Ovary (tissue), 9 donors: ENCODE results near the gene QSOX2. TPM values are rescaled to one million over a fixed set of nuclear protein-coding genes. Genes with fewer than 3 reads are reported as not detected.

Experiments
- DNase-seq, 5 donors: peaks; one replicate each; pipeline ENCODE4 v3.0.0-alpha.2; 2019 to 2020
- H3K27ac ChIP-seq, 2 donors: fragments of 200-600 bp; one replicate each; pipeline versions ENCODE4 v1.5.1 to v1.8.0; 2019 to 2022
- H3K27me3 ChIP-seq: fragments of 200-600 bp; one replicate; pipeline ENCODE4 v1.8.0; 2022
- H3K36me3 ChIP-seq: fragments of 200-600 bp; sonication (generic); one replicate; pipeline ENCODE4 v1.5.1; 2019
- H3K4me1 ChIP-seq: one replicate; pipeline ENCODE4 v1.8.1; 2013; ENCODE audit warnings: mild to moderate bottlenecking, moderate library complexity; ENCODE audit not compliant: insufficient read depth
- H3K4me3 ChIP-seq: fragments of 200-600 bp; sonication (generic); one replicate; pipeline ENCODE4 v1.5.1; 2017
- H3K9me3 ChIP-seq, 2 donors: fragments of 200-600 bp in 1 of 2; sonication (generic) in 1 of 2; one replicate each; pipeline versions ENCODE4 v1.5.1 to v1.8.1; 2013 to 2019; ENCODE audit warnings: mild to moderate bottlenecking in 1 of 2, moderate library complexity in 1 of 2
- CTCF ChIP-seq, 3 donors: fragments of 450-650 bp in 2 of 3; fragments of 200-600 bp in 1 of 3; IDR thresholded peaks; one replicate each; pipeline versions ENCODE4 v1.5.1 to v1.8.0; 2016 to 2022; ENCODE audit warnings: antibody characterized with exemption in 3 of 3, mild to moderate bottlenecking in 1 of 3
- EP300 ChIP-seq: sonication (generic); formaldehyde crosslinking; IDR thresholded peaks from one replicate; pipeline ENCODE4 v1.6.1; 2017; ENCODE audit warnings: antibody characterized with exemption
- POLR2A ChIP-seq: fragments of 450-650 bp; IDR thresholded peaks from one replicate; pipeline ENCODE4 v1.6.1; 2017; ENCODE audit warnings: antibody characterized with exemption, mild to moderate bottlenecking, moderate library complexity
- WGBS, 3 donors: extraction: QIAGEN DNeasy Blood & Tissue Kit in 1 of 3; methylation state at CpG; one replicate each; pipeline versions ENCODE4 v1.1.5 to v1.1.7; 2013 to 2017; 5-methylcytosine and 5-hydroxymethylcytosine counted together
- intact Hi-C, 4 donors: fragments of 100-400 bp; cut with DNase I; formaldehyde crosslinking; loops; one replicate each; pipeline versions ENCODE4 v1.11.0 to v1.15.1; 2022 to 2023
- polyA plus RNA-seq, 2 donors: library from polyadenylated mRNA; stranded (reverse); fragments of 200-250 nt in 1 of 2; fragments of 350-450 nt in 1 of 2; fragmentation: Illumina TruSeq in 1 of 2; extraction: RNeasy Lipid Tissue Mini Kit (QIAGEN cat#74804) in 1 of 2; gene quantifications; one replicate each; pipeline ENCODE4 v1.2.3, GENCODE V29; 2013 to 2014
- total RNA-seq, 7 donors: library from RNA; depleted of rRNA in 2 of 7; stranded (reverse); fragments of >200 nt in 2 of 7; fragmentation: NEBNext Ultra II Directional in 3 of 7; extraction: Animal tissue kit (Norgen Biotek cat#: 25700) in 3 of 7; gene quantifications; one replicate each; pipeline versions ENCODE4 v1.1.0 to v1.2.4, GENCODE V29; 2016 to 2023
- donor health status: DM: no; HTN: no; CAD: no; lungs with moderate emphysema.
- donor health status: DM: no; HTN: no; CAD: no.
- donor health status: Bipolar disorder and iron deficiency.
- donor health status: DM: yes; HTN: yes; CAD: no.
- donor health status: DM: no; HTN: no; CAD: no.
- donor health status: DM: yes; HTN: yes; CAD: no.

Gene QSOX2
- total and polyA plus RNA-seq, 9 donors: 5.6 to 14.3 (median 7.8) TPM

- TF ChIP-seq EP300: no peak
- TF ChIP-seq CTCF (IDR thresholded peaks at IDR 0.05): no peak
- no peak for TF ChIP-seq POLR2A
- intact Hi-C loops: loop anchor here in 1 of 4 donors (10.0 kb wide), 3 partner anchors 112 to 492 kb away; partner anchors contain the start of gene UBAC1
- Histone ChIP-seq H3K9me3 (no peaks in the 10 kb centered on the region), H3K27ac (no peak overlapping the region), H3K4me3 (no peak overlapping the region), H3K4me1 (no peaks in the 10 kb centered on the region), H3K36me3 (no peaks in the 10 kb centered on the region), H3K27me3 (no peaks in the 10 kb centered on the region)
- 78 to 89% (median 83%) methylated on average over 28 to 30 of the region's 30 CpGs for WGBS, 3 donors
- no peak for DNase-seq
Observed at GRCh38 chr9:136286359-136286986, 40.9 kb upstream of the QSOX2 start.

GRCh38 chr9:136285501-136286358 is 40.1 kb upstream of the QSOX2 start:
- Histone ChIP-seq H3K9me3 (no peaks in the 10 kb centered on the region), H3K36me3 (no peaks in the 10 kb centered on the region), H3K27ac (no peak overlapping the region), H3K27me3 (no peaks in the 10 kb centered on the region), H3K4me1 (no peaks in the 10 kb centered on the region), H3K4me3 (no peak overlapping the region)
- intact Hi-C loops: loop anchor here in 1 of 4 donors (10.0 kb wide), 3 partner anchors 111 to 491 kb away; partner anchors contain the start of gene UBAC1
- TF ChIP-seq EP300: no peak
- no peak for TF ChIP-seq POLR2A
- TF ChIP-seq CTCF (IDR thresholded peaks at IDR 0.05): no peak
- no peak for DNase-seq
- 66 to 77% (median 73%) methylated on average over 26 to 28 of the region's 28 CpGs for WGBS, 3 donors

GRCh38 chr9:136284951-136285350 is 39.3 kb upstream of the QSOX2 start:
- intact Hi-C loops: loop anchor here in 3 of 4 donors (5.0 to 10.0 kb wide), 6 partner anchors 110 to 490 kb away; partner anchors contain the start of gene UBAC1 (in 1 of the 3)
- H3K27me3 ChIP-seq: no peaks in the 10 kb centered on the region

More at GRCh38 chr9:136284951-136285350, 39.3 kb upstream of the QSOX2 start:
- Histone ChIP-seq H3K4me1 (no peaks in the 10 kb centered on the region), H3K27ac (no peak overlapping the region), H3K4me3 (no peak overlapping the region), H3K9me3 (no peaks in the 10 kb centered on the region), H3K36me3 (no peaks in the 10 kb centered on the region)
- TF ChIP-seq CTCF (IDR thresholded peaks at IDR 0.05): no peak
- no peak for TF ChIP-seq EP300
- no peak for TF ChIP-seq POLR2A
- DNase-seq: no peak
- 73 to 84% (median 79%) methylated on average over 19 of the region's 19 CpGs for WGBS, 3 donors
